Right kidney (tissue), 1 donor: ENCODE results near the gene METTL27.
"Not testable (repeated sequence)": the region's sequence is repeated elsewhere in the genome, so short reads cannot be mapped to it uniquely, and the experiment has no call there.

Experiments used
- DNase-seq: peaks from one replicate; pipeline ENCODE4 v3.0.0-alpha.2; 2016

Gene METTL27

DNA sequence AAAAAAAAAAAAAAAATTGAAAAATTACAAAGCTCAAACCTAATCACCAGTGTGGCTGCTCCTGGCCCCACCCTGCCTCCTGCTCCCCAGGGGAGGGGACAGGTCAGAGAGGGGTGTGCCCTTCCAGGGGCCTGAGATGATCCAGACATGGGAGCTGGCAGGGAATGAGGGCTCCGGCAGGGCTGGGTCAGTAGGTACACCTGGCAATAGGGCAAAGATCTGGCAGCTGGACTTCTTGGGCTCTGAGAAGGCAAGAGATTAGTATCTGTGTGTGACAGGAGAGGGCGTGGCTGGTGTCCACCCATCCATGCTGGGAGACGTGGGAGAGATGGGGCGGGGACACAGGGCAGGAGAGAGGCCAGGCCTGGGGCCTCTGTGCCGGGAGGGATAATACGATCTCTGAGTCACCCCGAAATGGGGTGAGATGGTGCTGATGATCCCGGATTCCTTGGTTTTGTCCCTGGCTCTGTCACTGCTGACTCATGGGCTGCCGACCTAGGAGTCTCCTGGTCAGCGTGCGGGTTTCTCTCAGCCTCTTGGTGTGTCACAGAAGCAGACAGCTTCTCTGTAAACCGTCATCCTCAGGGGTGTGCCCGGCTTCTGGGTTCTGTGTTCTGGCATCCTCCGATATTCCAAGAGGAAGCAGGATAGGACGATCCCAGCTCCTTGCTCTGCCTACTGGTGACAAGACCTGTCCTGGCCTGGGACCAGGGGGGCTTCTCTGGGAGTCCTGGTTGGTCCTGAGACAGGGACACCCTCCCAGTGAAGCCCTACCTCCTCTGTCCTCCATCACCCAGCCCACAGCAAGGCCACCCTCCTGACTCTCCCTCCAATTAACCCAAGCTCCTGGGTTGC lies 19.8 kb downstream of the METTL27 start:
- DNase-seq = peak; percentile 77

DNA sequence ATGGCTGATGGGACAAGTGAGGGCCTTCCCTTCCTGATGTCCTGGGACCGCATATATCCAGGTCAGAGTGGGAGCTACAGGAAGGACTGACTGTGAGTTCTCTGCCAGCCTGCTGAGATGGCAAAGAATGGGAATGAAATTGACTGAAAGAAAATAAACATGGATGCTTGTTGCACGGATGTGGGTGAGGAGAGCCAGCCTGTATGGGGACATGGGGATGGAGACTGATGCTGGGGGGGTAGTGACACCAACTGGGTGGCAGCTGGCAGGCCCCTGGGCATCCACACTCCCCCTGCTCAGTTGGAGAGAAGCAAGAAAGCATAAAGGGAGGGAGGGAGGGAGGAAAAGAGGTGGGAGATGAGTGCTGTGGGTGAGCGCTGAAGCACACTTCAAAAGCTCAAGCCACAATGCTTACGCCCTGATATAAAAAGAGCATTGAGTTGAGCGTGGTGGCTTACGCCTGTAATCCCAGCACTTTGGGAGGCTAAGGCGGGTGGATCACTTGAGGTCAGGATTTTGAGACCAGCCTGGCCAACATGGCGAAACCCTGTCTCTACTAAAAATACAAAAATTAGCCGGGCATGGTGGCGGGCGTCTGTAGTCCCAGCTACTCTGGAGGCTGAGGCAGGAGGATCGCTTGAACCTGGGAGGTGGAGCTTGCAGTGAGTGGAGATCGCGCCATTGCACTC lies 20.6 kb downstream of the METTL27 start:
- DNase-seq = not testable (repeated sequence)

DNA sequence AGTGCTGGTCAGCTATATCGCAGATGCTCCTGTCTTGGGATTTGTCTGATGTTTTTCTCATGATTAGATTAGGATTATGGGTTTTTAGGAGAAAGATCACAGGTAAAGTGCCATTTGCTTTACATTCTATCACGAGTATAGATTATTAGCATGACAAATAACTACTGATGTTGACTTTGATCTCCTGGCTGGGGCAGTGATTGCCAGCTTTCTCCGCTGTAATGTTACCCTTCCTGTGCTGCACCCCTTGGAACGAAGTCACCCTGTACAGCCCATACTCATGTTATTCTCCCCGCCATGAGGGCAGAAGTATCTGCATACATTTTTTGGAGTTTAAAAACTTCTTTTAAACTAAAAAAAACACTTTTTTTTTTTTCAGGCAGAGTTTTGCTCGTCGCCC lies 22.3 kb downstream of the METTL27 start:
- no peak for DNase-seq

DNA sequence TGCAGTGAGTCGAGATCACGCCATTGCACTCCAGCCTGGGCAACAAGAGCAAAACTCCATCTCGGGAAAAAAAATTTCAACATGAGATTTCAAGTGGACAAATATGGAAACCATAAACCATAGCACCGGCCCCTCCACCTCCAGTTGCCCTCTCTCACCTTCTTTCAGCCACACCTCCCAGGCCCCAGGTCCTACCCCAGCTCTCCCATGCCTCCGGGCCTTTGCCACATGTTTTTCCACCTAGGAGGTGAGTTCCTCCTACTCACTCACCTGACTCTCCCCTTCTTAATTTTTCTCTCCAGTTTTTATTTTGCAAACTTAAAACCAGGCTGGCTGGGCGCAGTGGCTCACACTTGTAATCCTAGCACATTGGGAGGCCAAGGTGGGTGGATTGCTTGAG lies 25.2 kb downstream of the METTL27 start:
- no peak for DNase-seq

DNA sequence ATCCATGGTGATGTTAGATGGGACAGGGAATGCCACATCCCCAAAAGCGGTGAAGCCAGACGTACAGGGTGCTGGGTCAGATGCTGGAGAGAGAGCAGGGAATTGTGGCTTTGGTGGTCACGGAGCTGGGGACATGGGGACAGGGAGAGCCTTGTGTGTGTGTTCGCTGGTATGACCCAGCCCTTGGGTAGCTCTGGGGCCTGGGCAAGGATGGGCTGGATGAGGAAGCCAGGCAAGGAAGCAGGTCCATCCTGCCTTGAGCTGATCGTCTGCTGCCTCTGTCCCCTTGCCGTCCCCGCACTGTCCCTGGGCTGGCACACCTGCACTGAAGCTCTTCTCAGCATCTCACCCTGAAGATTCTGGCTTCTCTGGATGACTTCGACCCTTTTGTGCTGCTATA lies 26.9 kb downstream of the METTL27 start:
- DNase-seq = no peak

DNA sequence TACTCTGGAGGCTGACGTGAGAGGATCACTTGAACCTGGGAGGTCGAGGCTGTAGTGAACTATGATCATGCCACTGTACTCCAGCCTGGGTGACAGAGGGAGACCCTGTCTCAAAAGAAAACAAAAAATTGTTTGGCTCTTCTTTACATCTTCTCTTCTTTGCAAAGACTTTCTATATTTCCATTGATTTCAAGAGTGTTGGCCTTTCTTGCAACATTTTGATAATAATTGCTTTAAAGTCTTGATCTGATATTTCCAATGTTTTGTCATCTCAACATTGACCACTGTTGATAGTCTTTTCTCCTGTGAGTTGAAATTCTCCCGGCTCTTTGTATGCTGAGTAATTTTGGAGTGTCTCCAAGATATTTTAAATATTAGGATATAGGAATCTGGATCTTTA lies 29.3 kb downstream of the METTL27 start:
- no peak for DNase-seq

DNA sequence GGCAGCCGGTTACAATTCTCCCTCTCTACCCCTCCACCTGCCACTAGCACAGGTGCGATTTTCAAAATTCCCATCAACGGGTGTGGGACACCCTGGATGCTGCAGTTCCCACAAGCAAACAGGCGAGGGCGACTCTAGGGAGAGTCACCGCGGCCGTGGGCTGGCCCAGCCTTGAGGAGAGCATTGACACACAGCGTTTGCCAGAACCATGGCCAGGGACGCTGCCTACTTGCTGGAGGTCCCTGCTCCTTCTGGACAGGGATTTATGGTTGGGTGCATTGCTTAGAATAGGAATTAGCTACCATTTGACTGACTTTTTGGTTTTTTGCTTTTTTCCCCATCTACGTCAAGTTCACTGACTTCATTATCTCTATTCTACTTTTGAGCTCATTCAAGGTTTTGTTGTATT lies 30.6 kb downstream of the METTL27 start:
- peak; percentile 29 for DNase-seq

DNA sequence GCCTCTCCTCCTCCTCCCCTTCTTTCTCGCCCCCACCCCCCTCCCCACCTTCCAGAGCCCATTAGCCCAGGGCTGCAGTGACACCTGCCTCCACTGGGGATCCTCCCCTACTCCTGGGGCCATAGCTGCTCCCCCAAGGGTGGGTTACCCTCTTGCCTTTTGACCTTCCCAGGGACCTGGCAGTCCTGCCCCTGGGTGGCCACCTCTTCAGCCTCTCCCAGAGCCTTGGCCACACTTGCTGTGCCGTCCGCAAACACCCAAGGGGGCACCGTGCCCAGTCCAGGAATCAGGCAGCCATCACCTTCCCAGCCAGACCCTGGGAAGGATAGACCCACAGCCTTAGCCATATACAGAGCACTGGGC lies 31.3 kb downstream of the METTL27 start:
- DNase-seq = no peak

DNA sequence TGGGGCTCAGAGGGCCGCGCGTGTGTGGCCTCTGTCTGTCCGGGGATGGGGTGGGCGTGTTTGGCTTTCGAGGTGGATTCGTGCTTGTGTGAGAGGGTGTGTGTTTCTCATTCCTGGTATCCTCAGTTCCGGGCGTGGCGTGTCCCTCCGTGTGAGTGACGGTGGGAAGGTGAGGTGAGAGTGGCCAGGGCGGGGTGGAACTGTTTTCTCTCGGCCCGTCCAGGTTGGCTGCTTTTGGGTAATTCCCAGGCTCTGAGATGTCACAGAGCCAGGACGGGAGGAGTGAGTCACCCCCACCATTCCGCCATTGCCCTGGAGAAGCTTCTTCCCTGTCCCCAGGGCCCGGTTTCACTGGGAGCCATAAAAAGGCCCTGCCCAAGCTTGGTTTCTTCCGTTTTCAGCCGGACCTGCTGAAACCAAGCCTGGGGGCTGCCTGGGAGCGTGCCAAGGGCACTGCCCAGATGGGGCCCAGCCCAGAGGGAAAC lies 32.8 kb downstream of the METTL27 start:
- DNase-seq = no peak

DNA sequence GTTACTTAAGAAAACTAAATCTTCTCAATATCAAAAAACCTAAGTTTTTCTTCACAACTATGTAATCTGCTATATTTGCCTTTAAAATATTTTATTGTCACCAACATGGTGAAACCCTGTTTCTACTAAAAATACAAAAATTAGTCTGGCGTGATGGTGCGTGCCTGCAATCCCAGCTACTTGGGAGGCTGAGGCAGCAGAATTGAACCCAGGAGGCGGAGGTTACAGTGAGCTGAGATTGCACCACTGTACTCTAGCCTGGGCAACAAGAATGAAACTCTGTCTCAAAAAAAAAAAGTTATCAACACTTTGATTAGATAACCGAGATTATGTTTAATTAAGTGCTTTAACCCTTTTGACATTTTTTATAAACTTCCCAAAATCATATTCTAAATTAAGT lies 39.9 kb downstream of the METTL27 start:
- no peak for DNase-seq

DNA sequence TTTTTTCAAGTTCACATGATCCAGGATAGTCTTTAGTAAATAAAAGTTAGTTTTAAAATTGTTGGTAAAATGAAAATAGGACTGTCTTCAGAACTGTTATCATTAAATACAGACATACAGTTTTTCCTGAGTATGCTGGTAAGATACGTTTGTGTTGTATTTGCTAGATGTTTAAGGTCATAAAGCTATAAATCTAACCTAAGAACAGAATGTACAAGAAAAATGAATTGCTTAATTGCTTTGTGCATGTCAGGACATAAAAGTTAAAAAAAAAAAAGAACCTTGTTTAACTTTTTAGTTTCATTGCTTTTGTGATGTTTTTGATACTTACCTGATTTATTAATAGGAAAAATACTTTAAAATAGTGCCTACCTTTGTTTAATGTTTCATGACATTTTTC lies 40.7 kb downstream of the METTL27 start:
- no peak for DNase-seq

DNA sequence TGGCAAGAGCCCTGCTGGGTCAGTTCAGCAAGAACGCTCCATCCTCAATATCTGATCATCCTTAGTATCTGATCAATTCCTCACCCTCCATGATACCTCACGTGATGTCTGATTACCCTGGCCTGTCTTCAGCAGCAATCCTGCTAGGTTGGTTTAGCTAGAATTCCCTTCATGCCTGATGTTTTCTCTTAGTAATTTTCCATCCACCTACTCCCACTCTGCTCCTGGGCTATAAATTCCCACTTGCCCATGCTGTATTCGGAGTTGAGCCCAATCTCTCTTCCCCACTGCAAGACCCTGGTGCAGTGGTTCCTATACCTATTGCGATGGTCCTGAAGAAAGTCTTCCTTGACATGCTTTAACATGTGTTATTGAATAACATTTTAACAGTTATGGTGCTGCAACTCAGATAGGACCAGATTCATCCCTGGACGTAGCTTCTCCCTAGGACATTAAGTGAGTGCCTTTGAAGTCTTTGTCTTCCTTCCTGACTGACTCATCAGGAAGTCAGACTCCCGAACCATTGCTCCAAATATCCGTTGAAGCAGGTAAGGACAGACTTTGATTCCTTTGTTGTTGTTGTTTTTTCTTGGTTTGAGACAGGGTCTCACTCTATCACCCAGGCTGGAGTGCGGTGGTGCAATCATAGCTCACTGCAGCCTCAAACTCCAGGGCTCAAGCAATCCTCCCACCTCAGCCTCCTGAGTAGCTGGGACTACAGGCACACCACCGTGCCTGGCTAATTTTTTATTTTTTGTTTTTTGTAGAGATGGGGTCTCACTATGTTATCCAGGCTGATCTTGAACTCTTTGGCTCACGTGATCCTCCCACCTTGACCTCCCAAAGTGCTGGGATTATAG lies 42.8 kb downstream of the METTL27 start:
- DNase-seq = no peak

DNA sequence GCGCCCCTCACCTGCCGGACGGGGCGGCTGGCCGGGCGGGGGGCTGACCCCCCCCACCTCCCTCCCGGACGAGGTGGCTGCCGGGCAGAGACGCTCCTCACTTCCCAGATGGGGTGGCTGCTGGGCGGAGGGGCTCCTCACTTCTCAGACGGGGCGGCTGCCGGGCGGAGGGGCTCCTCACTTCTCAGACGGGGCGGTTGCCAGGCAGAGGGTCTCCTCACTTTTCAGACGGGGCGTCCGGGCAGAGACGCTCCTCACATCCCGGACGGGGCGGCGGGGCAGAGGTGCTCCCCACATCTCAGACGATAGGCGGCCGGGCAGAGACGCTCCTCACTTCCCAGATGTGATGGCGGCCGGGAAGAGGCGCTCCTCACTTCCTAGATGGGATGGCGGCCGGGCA lies 45.1 kb downstream of the METTL27 start:
- DNase-seq = not testable (repeated sequence)

DNA sequence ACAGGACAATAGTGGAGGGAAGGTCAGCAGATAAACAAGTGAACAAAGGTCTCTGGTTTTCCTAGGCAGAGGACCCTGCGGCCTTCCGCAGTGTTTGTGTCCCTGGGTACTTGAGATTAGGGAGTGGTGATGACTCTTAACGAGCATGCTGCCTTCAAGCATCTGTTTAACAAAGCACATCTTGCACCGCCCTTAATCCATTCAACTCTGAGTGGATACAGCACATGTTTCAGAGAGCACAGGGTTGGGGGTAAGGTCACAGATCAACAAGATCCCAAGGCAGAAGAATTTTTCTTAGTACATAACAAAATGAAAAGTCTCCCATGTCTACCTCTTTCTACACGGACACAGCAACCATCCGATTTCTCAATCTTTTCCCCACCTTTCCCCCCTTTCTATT lies 45.7 kb downstream of the METTL27 start:
- DNase-seq = not testable (repeated sequence)

DNA sequence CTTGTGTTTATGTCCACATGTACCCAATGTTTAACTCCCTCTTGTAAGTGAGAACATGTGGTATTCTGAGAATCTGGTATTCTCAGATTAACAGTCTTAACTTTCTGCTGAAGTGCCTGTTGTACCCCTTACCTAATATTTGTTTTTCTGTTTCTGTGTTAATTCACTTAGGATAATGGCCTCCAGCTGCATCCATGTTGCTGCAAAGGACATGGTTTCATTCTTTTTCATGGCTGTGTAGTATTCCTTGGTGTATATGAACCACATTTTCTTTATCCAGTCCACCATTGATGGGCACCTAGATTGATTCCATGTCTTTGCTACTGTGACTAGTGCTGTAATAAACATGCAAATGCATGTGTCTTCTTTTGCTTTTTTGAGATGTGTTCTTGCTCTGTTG lies 47.1 kb downstream of the METTL27 start:
- DNase-seq = not testable (repeated sequence)

DNA sequence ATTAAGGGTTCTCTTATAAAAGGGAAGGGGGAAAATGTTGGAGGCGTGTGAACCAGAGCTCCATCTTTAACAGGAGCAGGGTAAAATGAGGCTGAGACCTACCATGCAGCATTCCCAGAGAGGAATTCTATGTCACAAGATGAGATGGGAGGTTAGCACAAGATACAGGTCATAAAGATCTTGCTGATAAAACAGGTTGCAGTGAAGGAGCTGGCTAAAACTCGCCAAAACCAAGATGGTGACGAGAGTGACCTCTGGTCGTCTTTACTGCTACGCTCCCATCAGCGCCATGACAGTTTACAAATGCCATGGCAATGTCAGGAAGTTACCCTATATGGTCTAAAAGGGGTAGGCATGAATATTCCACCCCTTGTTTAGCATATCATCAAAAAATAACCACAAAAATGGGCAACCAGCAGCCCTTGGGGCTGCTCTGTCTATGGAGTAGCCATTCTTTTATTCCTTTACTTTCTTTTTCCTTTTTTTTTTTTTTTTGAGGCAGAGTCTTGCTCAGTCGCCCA lies 51.1 kb downstream of the METTL27 start:
- DNase-seq = not testable (repeated sequence)

DNA sequence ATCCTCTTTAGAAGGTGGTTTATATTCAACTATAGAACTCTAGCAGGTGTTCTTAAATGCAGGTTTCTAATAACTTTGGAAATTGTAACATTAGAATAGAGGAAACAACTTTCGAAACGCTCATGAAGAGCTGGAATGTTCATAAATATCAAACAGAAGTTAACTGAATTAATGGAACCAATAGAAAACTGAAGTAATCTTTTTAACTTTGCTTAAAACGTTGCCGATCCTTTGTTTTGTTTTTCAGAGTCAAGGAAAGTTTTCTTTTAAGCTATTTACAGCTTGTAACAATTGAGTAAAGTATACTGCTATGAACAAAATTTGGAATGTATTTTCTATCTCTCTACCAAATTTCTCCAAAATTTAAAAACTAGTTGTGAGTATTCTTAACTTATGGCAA lies 53.3 kb downstream of the METTL27 start:
- DNase-seq = no peak

DNA sequence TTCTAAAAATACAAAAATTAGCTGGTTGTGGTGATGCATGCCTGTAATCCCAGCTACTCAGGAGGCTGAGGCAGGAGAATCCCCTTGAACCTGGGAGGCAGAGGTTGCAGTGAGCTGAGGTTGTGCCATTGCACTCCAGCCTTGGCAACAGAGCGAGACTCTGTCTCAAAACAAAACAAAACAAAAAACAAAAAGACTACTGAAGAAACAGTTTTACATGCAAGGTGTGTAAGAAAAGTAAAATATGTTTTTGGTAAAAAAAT lies 54.6 kb downstream of the METTL27 start:
- DNase-seq = not testable (repeated sequence)

DNA sequence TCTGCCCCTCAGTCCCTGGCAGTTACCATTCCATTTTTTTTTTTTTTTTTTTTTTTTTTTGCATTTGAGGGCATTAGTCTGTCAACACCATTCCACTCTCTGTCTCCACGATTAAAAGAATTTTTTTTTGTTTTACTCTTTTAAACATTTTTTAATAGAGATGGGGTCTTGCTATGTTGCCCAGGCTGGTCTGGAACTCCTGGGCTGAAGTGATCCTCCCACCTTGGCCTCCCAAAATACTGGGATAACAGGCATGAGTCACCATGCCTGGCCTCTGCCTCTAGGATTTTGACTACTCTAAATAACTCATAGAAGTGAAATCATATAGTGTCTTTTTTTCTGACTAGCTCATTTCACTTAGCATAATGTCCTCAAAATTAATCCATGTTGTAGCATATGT lies 55.7 kb downstream of the METTL27 start:
- DNase-seq = no peak
